NCI-H2107 treated with DMSO at 0.1 percent for 48 hours (cell line): ENCODE data around the gene NRCAM.
A peak's percentile ranks its signal among the peaks of the same experiment; 100 is the strongest.

ENCODE experiments used
- DNase-seq: peaks from one replicate; lab custom pipeline; 2025; ENCODE audit not compliant: unreplicated experiment; lab: John Stamatoyannopoulos, UW

NRCAM gene

GRCh38 chr7:108137993-108138392 is 318.2 kb downstream of the NRCAM start:
- DNase-seq, result no peak

- no peak for DNase-seq
Observed at GRCh38 chr7:108137040-108137439, 319.2 kb downstream of the NRCAM start.

- DNase-seq, result no peak
Observed at GRCh38 chr7:108136191-108136688, 320.0 kb downstream of the NRCAM start.

- DNase-seq, result no peak
Observed at GRCh38 chr7:108135446-108136190, 320.6 kb downstream of the NRCAM start.

- DNase-seq, result no peak
Observed at GRCh38 chr7:108134486-108134885, 321.8 kb downstream of the NRCAM start.

GRCh38 chr7:108132551-108133265 is 323.5 kb downstream of the NRCAM start:
- no peak for DNase-seq

- no peak for DNase-seq
Observed at GRCh38 chr7:108130261-108130660, 326.0 kb downstream of the NRCAM start, which contains the start of gene LAMB4. Gene LAMB4 (minus strand): TSS chr7:108130361. CDS start chr7:108123164, 7,197 bp downstream.

- no peak for DNase-seq
Observed at GRCh38 chr7:108129018-108129965, 326.9 kb downstream of the NRCAM start.

- DNase-seq, result no peak
Observed at GRCh38 chr7:108128514-108128913, 327.7 kb downstream of the NRCAM start.

- no peak for DNase-seq
Observed at GRCh38 chr7:108127461-108127860, 328.8 kb downstream of the NRCAM start.

GRCh38 chr7:108124820-108125219 is 331.4 kb downstream of the NRCAM start:
- no peak for DNase-seq

- no peak for DNase-seq
Observed at GRCh38 chr7:108122181-108122580, 334.1 kb downstream of the NRCAM start.

- no peak for DNase-seq
Observed at GRCh38 chr7:108120933-108121332, 335.3 kb downstream of the NRCAM start.

GRCh38 chr7:108120196-108120595 is 336.0 kb downstream of the NRCAM start:
- DNase-seq, result no peak

GRCh38 chr7:108118959-108119358 is 337.3 kb downstream of the NRCAM start:
- no peak for DNase-seq

GRCh38 chr7:108114117-108114841 is 342.0 kb downstream of the NRCAM start:
- peak; percentile 62 for DNase-seq

GRCh38 chr7:108112683-108113082 is 343.6 kb downstream of the NRCAM start:
- no peak for DNase-seq

GRCh38 chr7:108109221-108109908 is 346.9 kb downstream of the NRCAM start:
- peak; percentile 67 for DNase-seq

GRCh38 chr7:108108131-108108530 is 348.1 kb downstream of the NRCAM start:
- no peak for DNase-seq

GRCh38 chr7:108104324-108104723 is 351.9 kb downstream of the NRCAM start:
- no peak for DNase-seq
